ENCODE results near the gene ATP8B4.

ATP8B4 gene

DNA sequence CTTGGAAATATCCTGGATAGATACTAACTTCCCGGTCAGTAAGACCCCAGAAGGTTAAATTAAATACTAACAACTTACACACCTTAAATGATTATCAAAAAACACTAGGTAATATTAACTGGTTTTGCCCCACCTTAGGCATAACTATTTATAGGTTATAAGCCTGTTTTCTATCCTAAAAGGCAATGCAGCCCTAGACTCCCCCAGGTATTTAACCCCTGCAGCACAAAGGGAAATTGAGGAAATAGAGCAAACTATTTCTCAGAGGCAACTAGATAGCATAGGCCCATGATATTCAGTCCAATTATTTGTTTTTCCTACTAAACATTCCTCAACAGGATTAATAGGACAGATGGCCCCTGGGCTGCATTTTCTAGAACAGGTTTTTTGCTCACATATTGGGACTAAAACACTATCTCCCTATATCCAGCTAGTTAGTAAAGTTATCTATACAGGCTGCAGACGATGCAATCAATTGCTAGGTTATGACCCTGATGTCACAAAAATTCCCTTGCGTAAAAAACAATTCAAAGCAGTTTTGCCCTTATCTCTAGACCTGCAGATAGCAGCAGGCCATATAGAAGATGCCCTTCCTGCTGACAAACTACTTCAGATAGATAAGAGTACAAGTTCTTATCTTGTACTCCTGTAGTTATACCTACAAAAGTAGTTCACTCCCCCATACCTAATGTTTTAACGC is 276.9 kb downstream of the ATP8B4 start:
- H3K27ac ChIP-seq (ENCODE audit: low read depth, low read length): no peak overlapping the region
- no peak overlapping the region for H3K4me3 ChIP-seq (ENCODE audit: low read depth in 1 of 2, low read length in 2 of 2)
- H3K9ac ChIP-seq (ENCODE audit: low read length): no peak overlapping the region
- H3K27me3 ChIP-seq (ENCODE audit: control insufficient read depth in 1 of 2, insufficient read depth in 2 of 2, low read length in 2 of 2): no peaks in the 10 kb centered on the region
- no peaks in the 10 kb centered on the region for H3K36me3 ChIP-seq (ENCODE audit: insufficient read depth, low read length)
- peaks cover under 1% of the 10 kb centered on the region for H3K4me1 ChIP-seq (ENCODE audit: insufficient read depth, low read length)
- H3K9me3 ChIP-seq (ENCODE audit: low read length): no peaks in the 10 kb centered on the region

DNA sequence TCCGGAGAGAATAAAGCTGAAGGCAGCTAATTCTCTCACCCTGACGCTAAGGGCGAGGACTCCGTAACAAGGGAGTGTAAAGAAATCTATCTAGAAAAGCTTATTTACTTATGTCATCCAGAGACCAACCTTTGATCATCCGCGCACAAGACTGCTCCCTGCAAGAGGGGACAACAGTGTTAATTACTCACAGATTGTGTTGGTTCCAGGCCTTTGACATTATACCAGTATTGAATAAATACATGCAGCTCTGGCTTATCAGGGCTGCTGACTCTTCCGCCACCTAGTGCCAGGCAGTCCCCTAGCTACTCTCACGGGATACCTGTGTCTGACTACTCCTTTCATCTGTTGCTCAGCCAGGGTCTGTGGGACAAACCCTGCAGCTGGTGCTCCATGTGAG is 286.5 kb downstream of the ATP8B4 start:
- H3K27ac ChIP-seq (ENCODE audit: low read depth, low read length): no peak overlapping the region
- H3K27me3 ChIP-seq (ENCODE audit: control insufficient read depth in 1 of 2, insufficient read depth in 2 of 2, low read length in 2 of 2): no peaks in the 10 kb centered on the region
- no peaks in the 10 kb centered on the region for H3K36me3 ChIP-seq (ENCODE audit: insufficient read depth, low read length)
- H3K4me3 ChIP-seq (ENCODE audit: low read depth in 1 of 2, low read length in 2 of 2): no peak overlapping the region
- no peaks in the 10 kb centered on the region for H3K4me1 ChIP-seq (ENCODE audit: insufficient read depth, low read length)
- no peak overlapping the region for H3K9ac ChIP-seq (ENCODE audit: low read length)
- no peaks in the 10 kb centered on the region for H3K9me3 ChIP-seq (ENCODE audit: low read length)

DNA sequence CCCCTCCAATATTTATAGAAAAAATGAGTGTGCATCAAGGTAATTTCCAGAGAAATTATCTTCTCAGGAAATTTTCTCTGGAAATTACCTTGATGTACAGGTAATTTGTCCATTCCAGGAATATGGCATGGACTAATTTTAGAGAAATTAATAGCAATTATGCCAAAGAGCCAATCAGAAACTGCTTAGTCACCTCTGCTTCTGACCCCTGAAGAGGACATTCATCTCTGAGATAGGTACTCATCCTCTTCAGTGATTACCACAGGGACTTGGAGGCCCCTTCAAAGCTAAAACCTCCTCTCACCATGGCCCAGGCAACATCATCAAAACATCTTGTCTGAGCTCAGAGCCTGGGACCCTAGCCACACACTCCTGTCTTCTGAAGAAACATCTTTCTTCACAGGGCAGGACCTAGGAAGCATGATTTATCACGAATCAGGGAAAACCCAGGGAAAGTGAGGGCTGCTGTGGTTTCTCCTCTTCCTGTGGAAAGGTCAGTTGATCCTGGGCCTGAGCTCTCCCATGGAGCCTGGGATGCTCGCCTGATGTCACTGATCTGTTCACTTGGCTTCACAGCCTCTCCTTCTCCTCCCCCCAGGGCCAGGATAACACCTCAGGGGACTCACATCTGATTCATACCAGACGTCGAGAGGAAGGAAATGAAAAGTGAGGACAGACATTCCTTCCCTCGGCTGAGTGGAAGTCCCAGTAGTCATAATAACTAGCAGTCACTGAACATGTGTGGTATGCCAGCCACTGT is 287.6 kb downstream of the ATP8B4 start:
- Histone ChIP-seq H3K27ac (ENCODE audit: low read depth, low read length) (no peak overlapping the region), H3K4me3 (ENCODE audit: low read depth in 1 of 2, low read length in 2 of 2) (no peak overlapping the region), H3K9me3 (ENCODE audit: low read length) (no peaks in the 10 kb centered on the region), H3K9ac (ENCODE audit: low read length) (no peak overlapping the region), H3K4me1 (ENCODE audit: insufficient read depth, low read length) (no peaks in the 10 kb centered on the region), H3K27me3 (ENCODE audit: control insufficient read depth in 1 of 2, insufficient read depth in 2 of 2, low read length in 2 of 2) (no peaks in the 10 kb centered on the region), H3K36me3 (ENCODE audit: insufficient read depth, low read length) (no peaks in the 10 kb centered on the region)

DNA sequence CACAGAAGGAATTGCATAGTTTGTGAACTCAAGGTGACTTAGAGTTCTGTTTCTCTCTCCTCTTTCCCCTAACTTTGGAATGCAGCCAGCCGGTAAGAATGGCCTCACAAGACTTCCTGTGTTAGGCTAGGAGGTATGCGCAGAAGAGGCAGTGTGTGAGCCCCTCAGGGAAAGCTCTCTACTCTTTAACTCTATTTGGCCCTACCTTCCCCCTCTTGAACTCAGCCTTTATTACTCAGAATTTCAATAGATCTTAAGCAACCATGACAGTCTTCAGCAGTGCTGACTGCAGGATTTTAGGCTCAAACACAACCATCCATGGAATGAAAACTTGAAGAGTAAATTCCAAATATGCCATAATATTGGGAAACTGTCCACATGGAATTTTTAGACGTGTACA is 288.6 kb downstream of the ATP8B4 start:
- Histone ChIP-seq H3K9ac (ENCODE audit: low read length) (no peak overlapping the region), H3K27ac (ENCODE audit: low read depth, low read length) (no peak overlapping the region), H3K4me1 (ENCODE audit: insufficient read depth, low read length) (no peaks in the 10 kb centered on the region), H3K36me3 (ENCODE audit: insufficient read depth, low read length) (no peaks in the 10 kb centered on the region), H3K4me3 (ENCODE audit: low read depth in 1 of 2, low read length in 2 of 2) (no peak overlapping the region), H3K9me3 (ENCODE audit: low read length) (no peaks in the 10 kb centered on the region), H3K27me3 (ENCODE audit: control insufficient read depth in 1 of 2, insufficient read depth in 2 of 2, low read length in 2 of 2) (no peaks in the 10 kb centered on the region)

DNA sequence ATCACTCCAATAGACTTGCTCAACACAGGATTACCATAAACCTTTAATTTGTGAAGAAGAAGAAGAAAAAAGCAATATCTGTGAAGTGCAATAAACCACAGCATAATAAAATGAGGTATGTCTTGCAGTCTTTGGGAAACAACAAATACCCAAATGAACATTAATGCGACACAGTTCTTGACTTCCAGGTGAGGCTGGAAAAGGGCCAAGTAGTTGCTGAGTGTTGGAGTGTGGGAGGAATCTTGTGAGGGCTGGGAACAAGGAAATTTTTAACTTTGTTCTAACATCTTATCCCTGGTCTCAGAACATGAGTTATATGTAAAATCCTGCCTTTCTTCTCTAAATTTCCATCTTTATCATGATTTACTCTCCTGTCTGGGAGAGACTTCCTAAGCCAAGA is 291.7 kb downstream of the ATP8B4 start:
- Histone ChIP-seq H3K36me3 (ENCODE audit: insufficient read depth, low read length) (no peaks in the 10 kb centered on the region), H3K4me1 (ENCODE audit: insufficient read depth, low read length) (no peaks in the 10 kb centered on the region), H3K4me3 (ENCODE audit: low read depth in 1 of 2, low read length in 2 of 2) (no peak overlapping the region), H3K27ac (ENCODE audit: low read depth, low read length) (no peak overlapping the region), H3K9me3 (ENCODE audit: low read length) (no peaks in the 10 kb centered on the region), H3K27me3 (ENCODE audit: control insufficient read depth in 1 of 2, insufficient read depth in 2 of 2, low read length in 2 of 2) (no peaks in the 10 kb centered on the region), H3K9ac (ENCODE audit: low read length) (no peak overlapping the region)

DNA sequence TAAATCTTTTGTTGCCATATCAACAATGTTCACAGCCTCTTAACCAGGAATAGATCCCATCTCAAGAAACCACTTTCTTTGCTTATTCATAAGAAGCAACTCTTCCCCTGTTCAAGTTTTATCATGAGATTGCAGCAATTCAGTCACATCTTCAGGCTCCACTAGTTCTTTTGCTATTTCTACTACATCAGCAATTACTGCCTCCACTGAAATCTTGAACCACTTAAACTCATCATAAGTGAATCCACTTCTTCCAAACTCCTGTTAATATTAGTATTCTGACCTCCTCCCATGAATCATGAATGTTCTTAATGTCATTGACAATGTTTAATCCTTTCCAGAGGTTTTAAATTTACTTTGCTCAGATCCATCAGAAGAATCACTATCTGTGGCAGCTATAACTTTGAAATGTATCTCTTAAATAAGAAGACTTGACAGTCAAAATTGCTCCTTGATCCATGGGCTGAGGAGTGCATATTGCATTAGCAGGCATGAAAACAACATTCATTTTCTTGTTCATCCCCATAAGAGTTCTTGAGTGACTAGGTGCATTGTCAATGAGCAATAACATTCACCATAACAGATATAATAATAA is 292.3 kb downstream of the ATP8B4 start:
- Histone ChIP-seq H3K36me3 (ENCODE audit: insufficient read depth, low read length) (no peaks in the 10 kb centered on the region), H3K4me3 (ENCODE audit: low read depth in 1 of 2, low read length in 2 of 2) (no peak overlapping the region), H3K27ac (ENCODE audit: low read depth, low read length) (no peak overlapping the region), H3K9me3 (ENCODE audit: low read length) (no peaks in the 10 kb centered on the region), H3K27me3 (ENCODE audit: control insufficient read depth in 1 of 2, insufficient read depth in 2 of 2, low read length in 2 of 2) (no peaks in the 10 kb centered on the region), H3K9ac (ENCODE audit: low read length) (no peak overlapping the region), H3K4me1 (ENCODE audit: insufficient read depth, low read length) (no peaks in the 10 kb centered on the region)

DNA sequence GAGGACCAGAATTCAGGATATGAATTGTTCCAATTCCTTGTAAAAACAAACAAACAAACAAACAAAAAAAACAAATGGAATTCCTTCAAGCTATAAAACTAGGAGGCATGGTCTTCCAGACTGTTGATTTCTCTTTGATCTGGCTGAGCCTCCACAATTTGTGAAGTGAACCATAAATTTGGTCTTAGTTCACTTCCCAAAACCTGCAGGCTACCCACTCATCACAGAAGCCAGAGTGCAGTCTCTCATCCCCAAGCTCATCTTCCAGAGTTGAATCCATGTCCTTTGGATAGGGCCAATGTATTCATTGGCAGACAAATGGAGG is 294.3 kb downstream of the ATP8B4 start:
- Histone ChIP-seq H3K4me3 (ENCODE audit: low read depth in 1 of 2, low read length in 2 of 2) (no peak overlapping the region), H3K27me3 (ENCODE audit: control insufficient read depth in 1 of 2, insufficient read depth in 2 of 2, low read length in 2 of 2) (no peaks in the 10 kb centered on the region), H3K9ac (ENCODE audit: low read length) (no peak overlapping the region), H3K27ac (ENCODE audit: low read depth, low read length) (no peak overlapping the region), H3K36me3 (ENCODE audit: insufficient read depth, low read length) (no peaks in the 10 kb centered on the region), H3K9me3 (ENCODE audit: low read length) (no peaks in the 10 kb centered on the region), H3K4me1 (ENCODE audit: insufficient read depth, low read length) (no peaks in the 10 kb centered on the region)

DNA sequence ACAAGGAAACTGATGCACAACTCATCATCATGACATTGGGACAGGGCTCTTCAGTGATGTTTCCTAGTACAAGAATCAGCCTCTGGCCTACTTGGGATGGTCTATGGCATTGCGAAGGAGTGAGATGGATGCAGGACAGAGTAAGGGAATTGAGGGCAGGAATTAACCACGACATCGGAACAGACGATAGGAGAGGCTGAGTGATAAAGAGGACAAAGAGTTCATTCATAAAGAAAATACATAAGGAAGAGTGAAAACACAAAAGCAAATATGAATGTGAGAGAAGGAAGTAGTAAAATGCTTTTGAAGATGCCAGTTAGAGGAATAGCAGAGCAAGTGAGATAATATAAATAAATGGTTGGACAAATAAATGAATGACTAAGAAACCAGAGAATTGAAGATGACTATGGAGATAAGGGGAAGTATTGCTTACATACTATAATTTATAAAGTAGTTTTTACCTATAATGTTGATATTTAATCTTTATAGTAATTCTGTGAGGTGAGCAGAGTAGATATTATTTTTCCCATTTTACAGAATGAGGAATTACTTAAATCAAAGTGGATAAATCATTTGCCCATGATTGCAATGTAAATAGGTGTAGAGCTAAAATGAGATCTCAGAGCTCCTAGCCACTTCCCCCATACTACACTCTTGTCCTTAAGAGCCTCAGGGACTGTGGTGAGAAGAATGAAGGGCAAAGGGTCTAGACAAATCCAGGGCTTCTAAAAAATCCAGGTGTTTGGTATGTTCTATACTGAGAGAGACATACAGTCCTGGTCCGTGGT is 294.9 kb downstream of the ATP8B4 start:
- Histone ChIP-seq H3K4me1 (ENCODE audit: insufficient read depth, low read length) (no peaks in the 10 kb centered on the region), H3K27ac (ENCODE audit: low read depth, low read length) (no peak overlapping the region), H3K4me3 (ENCODE audit: low read depth in 1 of 2, low read length in 2 of 2) (no peak overlapping the region), H3K36me3 (ENCODE audit: insufficient read depth, low read length) (no peaks in the 10 kb centered on the region), H3K27me3 (ENCODE audit: control insufficient read depth in 1 of 2, insufficient read depth in 2 of 2, low read length in 2 of 2) (no peaks in the 10 kb centered on the region), H3K9me3 (ENCODE audit: low read length) (no peaks in the 10 kb centered on the region), H3K9ac (ENCODE audit: low read length) (no peak overlapping the region)

DNA sequence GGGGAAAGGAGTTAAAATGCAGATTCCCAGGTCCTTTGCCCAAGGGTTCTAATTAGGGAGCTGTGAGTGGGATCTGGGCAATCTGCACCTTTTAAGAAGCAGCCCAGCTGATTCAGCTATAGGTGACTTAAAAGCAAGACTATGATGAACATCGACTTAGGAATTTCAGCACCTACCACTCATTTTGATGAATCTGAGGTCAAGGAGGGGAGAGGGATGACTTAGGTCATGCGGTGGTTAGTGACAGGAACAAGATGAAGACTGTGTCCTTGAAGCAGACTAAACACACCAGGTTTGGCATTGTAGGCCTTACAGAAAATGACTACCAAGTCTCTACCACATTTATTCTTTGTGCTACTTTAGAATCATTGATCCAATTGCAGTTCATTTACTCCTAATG is 301.9 kb downstream of the ATP8B4 start:
- Histone ChIP-seq H3K9ac (ENCODE audit: low read length) (no peak overlapping the region), H3K4me1 (ENCODE audit: insufficient read depth, low read length) (peaks cover 12% of the 10 kb centered on the region), H3K4me3 (ENCODE audit: low read depth in 1 of 2, low read length in 2 of 2) (no peak overlapping the region), H3K27me3 (ENCODE audit: control insufficient read depth in 1 of 2, insufficient read depth in 2 of 2, low read length in 2 of 2) (no peaks in the 10 kb centered on the region), H3K36me3 (ENCODE audit: insufficient read depth, low read length) (no peaks in the 10 kb centered on the region), H3K27ac (ENCODE audit: low read depth, low read length) (no peak overlapping the region), H3K9me3 (ENCODE audit: low read length) (no peaks in the 10 kb centered on the region)

DNA sequence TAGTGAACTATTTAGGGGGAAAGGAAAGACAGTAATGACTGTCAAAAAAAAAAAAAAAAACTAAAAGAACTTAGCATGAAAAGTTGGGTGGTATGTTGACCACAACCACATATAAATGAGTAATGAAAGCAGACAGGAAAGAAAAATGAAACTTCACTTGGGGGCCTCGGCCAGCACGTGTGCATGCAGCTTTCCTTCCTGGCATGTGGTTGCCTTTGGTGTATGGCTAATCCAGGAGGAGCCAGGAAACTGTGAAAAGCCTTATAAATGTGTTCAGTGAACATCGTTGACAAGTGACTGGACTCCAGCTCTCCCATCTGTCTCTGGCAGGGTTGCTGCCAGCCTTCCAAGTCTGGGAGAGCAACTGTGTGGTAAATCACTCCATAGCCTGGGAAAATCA is 303.1 kb downstream of the ATP8B4 start:
- no peaks in the 10 kb centered on the region for H3K27me3 ChIP-seq (ENCODE audit: control insufficient read depth in 1 of 2, insufficient read depth in 2 of 2, low read length in 2 of 2)
- peaks cover 12% of the 10 kb centered on the region for H3K4me1 ChIP-seq (ENCODE audit: insufficient read depth, low read length)
- no peak overlapping the region for H3K27ac ChIP-seq (ENCODE audit: low read depth, low read length)
- no peak overlapping the region for H3K9ac ChIP-seq (ENCODE audit: low read length)
- no peak overlapping the region for H3K4me3 ChIP-seq (ENCODE audit: low read depth in 1 of 2, low read length in 2 of 2)
- H3K9me3 ChIP-seq (ENCODE audit: low read length): no peaks in the 10 kb centered on the region
- no peaks in the 10 kb centered on the region for H3K36me3 ChIP-seq (ENCODE audit: insufficient read depth, low read length)

DNA sequence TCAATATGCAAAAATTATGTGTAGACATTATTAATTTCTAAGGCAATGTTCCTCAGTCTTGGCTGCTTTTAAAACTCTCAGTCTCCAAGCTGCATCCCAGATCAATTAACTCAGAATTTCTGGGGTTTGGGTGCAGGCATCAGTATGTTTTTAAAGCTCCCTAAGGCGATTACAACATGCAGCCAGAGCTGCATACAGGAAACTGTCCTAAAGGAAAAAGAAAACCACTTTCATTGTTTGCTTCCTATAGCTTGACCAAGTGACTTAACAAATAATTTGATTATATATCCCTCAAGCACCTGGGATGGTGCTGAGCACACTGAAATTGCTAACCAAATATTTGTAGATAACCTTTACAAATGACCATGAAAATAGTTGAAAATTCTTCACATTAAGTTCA is 303.5 kb downstream of the ATP8B4 start:
- peaks cover 12% of the 10 kb centered on the region for H3K4me1 ChIP-seq (ENCODE audit: insufficient read depth, low read length)
- H3K36me3 ChIP-seq (ENCODE audit: insufficient read depth, low read length): no peaks in the 10 kb centered on the region
- no peak overlapping the region for H3K4me3 ChIP-seq (ENCODE audit: low read depth in 1 of 2, low read length in 2 of 2)
- no peaks in the 10 kb centered on the region for H3K9me3 ChIP-seq (ENCODE audit: low read length)
- H3K27ac ChIP-seq (ENCODE audit: low read depth, low read length): no peak overlapping the region
- H3K9ac ChIP-seq (ENCODE audit: low read length): no peak overlapping the region
- H3K27me3 ChIP-seq (ENCODE audit: control insufficient read depth in 1 of 2, insufficient read depth in 2 of 2, low read length in 2 of 2): no peaks in the 10 kb centered on the region
